HL-60/S4 treated with retinoic acid at 250 ng/mL for 4 days and 3 days (cell line): ENCODE measurements around the gene WASF3.

ENCODE experiments used
- in situ Hi-C: fragments of 300-500 bp; cut with MboI; formaldehyde crosslinking; loops from 2 replicates; pipeline ENCODE4 v1.7.0; 2022; ENCODE audit warnings: low sequenced_read_pairs

The WASF3 gene

DNA sequence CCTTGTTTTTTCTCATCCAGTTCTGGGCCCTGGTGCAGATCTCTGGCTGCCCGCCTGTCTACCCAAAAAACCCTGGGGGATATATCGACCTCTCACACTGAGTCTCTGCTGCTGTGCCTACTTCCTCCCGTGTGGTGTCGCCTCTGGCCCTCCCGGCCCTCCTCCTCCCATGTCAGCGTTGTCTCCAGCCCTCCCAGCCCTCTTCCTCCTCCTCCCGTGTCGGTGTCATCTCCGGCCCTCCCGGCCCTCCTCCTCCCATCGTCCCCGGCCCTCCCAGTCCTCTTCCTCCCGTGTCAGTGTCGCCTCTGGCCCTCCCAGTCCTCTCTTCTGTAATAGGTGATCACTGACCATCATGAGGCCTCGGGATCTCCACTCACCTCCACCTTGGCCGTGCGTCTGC lies 121.3 kb downstream of the WASF3 start:
- in situ Hi-C loops: loop anchor here (25.0 kb wide), 1 partner anchor 491 kb away; no protein-coding TSS in a partner anchor

DNA sequence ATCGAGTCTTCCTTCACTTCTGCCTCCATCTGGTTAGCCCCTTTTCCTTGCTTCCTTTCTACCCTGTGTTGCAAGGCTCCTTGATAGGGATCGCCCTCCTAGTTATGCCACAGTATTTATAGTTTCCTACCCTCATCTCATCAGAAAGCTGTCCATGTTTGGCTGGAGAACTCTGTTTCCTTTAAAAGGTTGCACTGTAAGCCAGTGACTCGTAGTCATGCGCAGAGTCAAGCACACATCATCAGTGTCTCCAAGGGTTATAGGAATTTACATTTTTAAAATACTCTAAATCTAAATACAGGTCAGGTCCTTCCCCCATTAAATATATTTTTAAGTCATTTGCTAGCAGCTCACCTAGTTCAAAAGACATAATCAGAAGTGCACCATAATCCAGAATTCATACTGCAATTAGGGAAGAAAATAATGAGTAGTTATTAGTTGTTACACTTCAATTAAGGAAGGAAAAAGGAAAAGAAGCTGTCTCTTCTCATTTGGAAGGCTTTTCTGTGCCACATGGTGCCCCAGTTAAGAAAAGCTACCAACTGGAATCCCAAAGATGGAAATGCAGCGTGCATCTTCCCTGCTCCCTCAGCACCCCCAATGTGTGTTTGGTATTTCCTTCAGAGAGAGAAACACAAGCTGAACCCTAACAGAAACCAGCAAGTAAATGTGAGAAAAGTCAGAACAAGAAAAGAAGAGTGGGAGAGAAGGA lies 122.1 kb downstream of the WASF3 start:
- in situ Hi-C loops: loop anchor here (25.0 kb wide), 1 partner anchor 492 kb away; no protein-coding TSS in a partner anchor

DNA sequence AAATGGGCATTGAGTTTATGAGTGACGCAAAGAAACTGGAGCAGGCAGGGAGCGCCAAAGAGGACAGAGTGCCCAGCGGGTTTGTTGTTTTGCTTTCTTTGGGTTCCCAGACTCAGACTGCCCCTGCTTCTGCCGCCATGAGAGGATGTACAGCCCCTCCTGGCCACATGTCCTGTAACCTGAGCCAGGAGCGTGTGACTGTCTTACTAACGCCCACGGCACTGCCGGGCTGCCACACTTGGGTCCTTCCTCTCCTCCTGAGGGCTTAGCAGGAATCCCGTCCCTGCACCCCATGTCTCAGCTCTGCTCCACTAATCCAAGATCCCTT lies 122.6 kb downstream of the WASF3 start:
- in situ Hi-C loops: loop anchor here (25.0 kb wide), 1 partner anchor 493 kb away; no protein-coding TSS in a partner anchor

DNA sequence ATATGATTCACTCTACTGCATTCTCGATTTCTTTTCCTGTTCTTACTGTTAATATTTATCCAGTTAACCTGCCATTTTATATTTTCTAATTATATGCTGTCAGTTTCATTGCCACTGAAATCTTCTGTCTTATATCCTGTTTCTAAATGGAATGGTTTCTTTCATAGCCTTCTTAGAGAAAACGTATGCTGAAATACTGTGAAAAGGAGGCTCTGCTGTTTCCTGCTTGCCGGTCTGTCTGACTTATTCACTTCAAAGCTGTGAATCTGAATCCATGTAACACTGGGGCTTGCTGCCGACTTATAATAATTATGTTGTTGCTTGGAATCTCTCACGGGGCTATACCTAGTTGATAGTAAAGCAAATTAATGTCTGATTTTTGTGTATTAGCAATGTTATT lies 123.1 kb downstream of the WASF3 start:
- in situ Hi-C loops: loop anchor here (25.0 kb wide), 1 partner anchor 493 kb away; no protein-coding TSS in a partner anchor

DNA sequence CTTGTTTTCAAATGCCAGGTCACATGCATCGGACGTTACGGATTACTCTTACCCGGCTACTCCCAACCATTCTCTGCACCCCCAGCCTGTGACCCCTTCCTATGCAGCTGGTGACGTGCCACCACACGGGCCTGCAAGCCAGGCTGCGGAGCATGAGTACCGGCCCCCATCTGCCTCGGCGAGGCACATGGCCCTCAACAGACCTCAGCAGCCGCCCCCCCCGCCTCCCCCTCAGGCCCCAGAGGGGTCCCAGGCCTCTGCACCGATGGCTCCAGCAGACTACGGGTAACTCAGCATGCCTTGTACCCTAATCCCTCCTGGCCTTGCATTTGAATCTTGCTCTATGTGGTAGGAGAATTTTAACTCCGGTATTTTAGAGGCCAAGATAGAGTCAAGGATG lies 123.6 kb downstream of the WASF3 start:
- in situ Hi-C loops: loop anchor here (25.0 kb wide), 1 partner anchor 494 kb away; no protein-coding TSS in a partner anchor

DNA sequence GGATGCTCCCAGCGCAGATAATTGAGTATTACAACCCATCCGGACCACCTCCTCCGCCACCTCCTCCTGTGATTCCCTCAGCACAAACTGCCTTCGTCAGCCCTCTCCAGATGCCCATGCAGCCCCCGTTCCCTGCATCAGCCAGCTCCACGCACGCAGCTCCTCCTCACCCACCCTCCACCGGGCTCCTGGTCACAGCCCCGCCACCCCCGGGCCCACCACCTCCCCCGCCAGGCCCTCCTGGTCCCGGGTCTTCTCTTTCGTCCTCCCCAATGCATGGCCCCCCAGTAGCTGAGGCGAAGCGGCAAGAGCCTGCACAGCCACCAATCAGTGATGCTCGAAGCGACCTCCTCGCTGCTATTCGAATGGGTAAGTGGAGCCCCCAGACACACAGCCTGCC lies 125.1 kb downstream of the WASF3 start:
- in situ Hi-C loops: loop anchor here (25.0 kb wide), 1 partner anchor 495 kb away; no protein-coding TSS in a partner anchor

DNA sequence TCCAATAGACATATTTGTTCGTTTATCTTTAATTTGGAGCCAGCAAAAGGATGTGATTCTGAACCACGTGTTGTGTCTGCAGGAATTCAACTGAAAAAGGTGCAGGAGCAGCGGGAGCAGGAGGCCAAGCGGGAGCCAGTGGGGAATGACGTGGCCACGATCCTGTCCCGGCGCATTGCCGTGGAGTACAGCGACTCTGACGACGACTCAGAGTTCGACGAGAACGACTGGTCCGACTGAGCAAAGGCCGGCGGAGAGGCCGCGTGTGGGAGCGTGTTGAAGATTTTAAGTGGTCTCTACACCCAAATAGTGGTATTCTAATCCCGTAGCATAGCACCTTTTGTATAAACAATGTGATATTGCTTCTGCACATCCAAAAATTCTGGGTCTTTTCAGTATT lies 128.1 kb downstream of the WASF3 start:
- in situ Hi-C loops: loop anchor here (25.0 kb wide), 1 partner anchor 498 kb away; no protein-coding TSS in a partner anchor

DNA sequence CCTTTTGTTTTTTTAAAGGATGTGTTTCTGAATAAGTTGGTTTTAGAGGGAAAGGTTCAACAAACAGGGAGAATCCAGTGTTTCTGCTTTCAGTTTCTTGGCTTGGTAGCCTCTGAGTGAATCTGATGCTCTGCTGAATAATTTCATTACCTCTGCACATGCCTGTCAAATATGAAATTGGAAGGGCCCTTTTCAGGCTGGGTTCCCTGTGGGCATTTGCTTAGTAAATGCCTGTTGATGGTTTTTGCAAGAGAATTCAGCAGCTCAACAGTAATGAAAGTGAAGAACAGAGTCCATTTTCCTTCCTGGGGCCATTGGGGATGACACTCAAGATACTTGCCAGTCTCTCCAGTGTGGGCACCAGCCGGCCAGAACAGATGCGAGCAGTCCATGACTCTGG lies 128.8 kb downstream of the WASF3 start:
- in situ Hi-C loops: loop anchor here (25.0 kb wide), 1 partner anchor 499 kb away; no protein-coding TSS in a partner anchor

DNA sequence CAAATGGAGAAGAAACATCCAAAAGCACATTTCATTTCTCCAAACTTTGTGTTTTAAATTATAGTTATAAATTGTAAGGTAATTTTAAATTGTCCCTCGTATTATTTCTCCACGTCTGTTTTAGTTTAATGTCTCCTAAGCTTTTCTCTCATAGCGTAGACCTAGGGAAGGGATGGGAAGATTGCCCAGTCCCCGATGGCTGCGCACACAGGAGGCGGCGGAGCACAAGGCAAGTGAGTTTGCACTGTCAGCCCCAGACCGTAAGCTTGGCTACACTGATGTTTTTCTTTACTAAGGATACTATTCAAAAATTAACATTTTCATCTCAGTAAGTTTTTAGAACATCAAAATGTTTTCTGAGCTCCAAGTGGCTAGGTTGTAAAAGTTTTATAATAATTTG lies 130.8 kb downstream of the WASF3 start:
- in situ Hi-C loops: loop anchor here (25.0 kb wide), 1 partner anchor 501 kb away; no protein-coding TSS in a partner anchor

DNA sequence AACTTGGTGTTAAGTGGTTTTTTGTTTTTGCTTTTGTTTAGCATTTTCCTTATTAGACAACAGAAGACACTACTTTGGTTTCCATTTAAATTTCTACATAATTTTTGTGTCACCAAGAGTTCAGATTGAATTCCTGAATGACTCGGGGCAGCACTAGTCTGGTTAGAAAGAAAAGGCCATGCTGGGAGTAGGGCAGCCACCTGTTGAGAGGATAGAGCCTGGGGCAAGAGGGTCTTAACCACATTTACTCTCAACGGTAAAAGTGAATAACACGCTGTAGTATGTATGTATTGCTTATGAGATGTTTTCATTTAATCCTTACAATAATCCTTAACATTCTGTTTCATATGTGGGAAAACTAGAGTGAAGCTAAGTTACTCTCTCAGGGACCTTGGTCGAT lies 131.5 kb downstream of the WASF3 start:
- in situ Hi-C loops: loop anchor here (25.0 kb wide), 1 partner anchor 502 kb away; no protein-coding TSS in a partner anchor

DNA sequence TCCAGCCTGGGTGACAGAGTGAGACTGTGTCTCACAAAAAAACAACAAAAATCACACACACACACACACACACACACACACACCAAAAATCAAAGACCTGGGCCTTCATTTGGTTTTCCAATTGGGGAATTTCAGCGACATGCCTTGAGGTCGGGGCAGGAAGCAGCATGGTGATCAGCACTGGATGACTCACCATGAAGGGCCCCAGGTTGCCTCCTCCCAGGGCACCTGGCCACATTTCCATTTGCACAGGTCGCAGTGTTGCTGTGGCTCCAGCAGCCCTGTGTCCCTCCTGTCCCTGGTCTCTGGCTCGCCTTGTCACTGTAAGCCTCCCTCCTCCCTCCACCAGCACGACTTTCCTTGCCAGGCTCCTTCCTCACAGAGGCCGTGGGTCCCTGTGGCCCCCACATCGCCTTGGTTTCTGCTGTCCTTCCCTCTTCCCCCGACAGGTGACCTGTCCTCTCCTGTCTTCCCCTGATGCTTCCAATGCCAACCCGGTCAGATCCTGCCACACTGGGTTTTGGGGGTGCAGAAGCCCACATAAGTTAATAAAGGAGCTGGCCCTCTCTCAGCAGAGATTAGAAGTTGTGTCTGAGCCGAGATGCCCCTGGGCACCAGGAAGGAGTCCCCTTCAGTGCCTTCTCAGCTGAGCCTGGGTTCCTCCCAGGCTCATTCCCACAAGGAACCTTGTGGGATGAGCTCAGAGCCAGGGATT lies 136.4 kb downstream of the WASF3 start:
- in situ Hi-C loops: loop anchor here (25.0 kb wide), 1 partner anchor 507 kb away; no protein-coding TSS in a partner anchor

DNA sequence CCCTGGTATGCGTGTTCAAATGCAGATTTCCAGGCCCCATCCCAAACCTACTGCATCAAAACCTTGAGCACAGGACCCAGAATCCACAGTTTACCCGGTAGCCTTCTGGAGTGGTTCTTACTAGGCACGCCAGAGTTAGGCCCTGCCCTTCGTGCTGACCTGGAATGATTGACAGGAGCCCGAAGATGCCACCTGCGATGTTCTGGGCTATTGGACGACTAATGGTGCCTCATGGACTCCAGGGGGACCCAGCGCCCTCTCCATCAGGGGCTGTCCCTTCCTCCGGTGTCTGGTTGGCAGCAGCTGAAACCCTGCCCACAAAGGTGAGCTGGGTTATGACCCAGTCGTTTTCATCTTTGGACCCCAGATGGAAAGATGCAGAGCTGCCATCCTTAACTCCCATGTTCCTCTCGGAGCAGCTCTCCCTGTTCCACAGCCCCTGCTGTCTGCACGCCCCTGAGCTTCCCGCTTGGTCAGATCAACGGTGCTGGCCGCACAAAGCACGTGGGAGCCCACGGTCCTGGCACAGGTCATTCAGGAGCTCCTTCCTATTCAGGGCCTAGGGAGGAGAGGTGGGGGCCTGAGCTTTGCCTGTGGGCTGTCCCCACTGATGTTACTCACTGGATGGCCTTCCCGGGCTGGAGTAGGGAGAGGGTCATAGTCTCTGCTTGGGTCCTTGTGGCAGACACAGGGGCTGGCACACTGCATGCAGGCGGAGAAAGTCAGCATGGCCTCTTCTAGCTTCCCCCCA lies 137.3 kb downstream of the WASF3 start:
- in situ Hi-C loops: loop anchor here (25.0 kb wide), 1 partner anchor 507 kb away; no protein-coding TSS in a partner anchor

DNA sequence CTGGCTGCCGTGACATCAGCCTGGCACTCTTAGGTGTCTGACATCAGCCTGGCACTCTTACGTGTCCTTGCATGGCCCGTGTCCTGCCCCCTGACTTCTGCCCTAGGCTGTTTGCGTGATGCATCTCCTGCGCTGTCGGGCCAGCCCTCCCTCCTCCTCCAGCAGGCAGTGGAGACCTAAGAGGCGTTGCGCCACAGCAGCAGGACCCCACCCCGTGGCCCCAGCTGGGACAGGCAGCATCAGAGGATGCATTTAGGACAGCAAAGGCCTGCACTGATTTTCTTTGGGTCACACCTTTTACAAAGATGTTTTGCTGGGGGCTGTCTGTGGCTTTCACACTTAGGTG lies 137.8 kb downstream of the WASF3 start:
- in situ Hi-C loops: loop anchor here (25.0 kb wide), 1 partner anchor 508 kb away; no protein-coding TSS in a partner anchor

DNA sequence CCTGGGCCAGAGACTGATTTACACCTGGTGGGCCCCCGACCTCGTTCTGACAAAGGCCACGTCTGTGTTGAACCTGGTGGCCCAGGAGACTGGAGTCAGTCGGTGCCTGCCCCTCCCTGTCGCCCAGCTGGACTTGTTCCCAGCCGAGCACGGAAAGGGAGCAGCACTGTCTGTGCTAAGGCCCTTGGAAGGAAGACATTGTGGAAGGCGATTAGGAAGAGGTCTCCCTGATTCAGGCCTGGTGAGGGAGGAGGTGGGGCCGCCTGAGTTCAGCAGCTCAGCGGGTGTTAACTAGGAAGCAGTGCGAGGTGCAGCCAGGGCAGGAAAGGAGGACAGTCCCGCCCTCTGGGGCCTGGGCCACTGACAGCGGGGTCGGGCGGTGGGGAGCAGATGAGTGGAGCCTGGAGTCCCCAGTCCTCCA lies 138.4 kb downstream of the WASF3 start:
- in situ Hi-C loops: loop anchor here (25.0 kb wide), 1 partner anchor 509 kb away; no protein-coding TSS in a partner anchor

DNA sequence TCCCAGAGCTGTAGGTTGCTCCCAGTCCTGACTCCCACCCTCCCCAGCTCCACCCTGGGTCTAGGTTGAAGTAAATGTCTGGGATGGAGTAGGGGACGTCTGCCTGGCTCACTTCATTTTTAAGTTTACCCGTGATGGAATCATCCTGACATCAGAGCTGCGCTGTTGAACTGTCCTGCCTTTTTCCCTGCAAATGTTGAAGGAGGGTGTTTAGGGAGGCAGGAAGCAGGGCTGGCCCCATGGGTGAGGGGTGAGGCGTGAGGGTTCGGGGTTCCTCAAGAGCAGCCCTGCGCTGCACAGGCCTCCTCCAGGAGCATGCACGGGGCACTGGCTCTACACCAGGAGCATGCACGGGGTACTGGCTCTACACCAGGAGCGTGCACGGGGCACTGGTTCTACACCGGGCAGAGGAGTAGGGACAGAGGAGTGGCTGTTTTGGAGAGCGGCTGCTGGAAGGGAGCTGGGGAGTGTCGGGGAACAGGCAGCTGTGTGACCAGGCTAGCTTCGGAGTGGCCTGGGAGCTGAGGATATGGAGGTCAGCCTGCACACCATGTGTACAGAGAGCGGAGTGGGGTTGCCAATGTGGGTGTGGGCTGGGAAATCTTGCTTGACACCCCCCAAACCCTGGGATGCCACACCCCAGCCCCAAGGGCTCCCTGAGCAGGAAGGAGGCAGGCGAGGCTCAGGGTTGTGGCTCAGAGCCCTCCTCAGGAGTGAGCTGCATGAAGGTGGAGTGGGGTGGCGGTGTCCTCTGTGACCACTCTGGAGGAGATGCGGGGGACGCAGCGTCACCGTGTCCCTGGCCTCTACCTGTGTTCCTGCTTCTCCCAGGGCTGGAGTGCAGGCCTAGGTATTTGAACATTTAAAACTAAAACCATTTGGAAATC lies 139.8 kb downstream of the WASF3 start:
- in situ Hi-C loops: loop anchor here (25.0 kb wide), 1 partner anchor 510 kb away; no protein-coding TSS in a partner anchor

DNA sequence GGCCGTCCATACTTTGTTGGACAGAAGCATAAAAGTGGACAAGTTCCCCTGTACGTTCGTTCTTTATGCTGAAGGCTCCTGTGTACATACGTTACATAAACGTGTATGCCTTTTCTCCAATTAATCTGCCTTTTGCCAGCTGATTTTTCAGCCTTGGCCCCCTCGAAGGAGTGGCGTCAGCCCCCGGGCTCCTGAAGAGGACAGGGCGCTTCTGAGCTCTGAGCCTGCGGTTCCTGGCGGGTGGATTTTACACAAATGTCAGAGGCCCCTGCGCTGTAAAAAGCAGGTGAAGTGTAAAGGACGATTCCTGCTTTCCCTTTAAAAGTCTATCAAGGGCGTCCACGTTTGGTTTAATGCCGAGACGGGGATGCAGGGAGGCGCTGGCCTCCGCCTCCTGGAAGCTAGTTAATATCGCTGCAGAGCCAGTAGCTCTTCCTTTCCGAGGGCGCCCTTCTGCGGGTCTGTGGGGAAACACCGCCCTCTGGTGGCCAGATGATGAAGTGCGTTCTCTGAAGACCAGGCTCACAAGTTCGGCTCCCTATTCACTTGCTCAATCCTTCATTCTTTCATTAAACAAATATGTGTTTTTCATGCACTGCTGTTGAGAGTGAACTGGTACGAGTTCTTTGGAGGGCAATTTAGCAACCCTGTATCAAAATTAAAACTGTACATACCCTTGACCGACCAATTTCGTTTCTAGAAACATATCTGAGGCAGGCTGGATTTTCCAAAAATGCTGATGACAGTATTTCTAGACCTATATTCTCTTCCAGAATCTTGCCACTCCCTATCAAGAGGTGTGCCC lies 141.1 kb downstream of the WASF3 start:
- in situ Hi-C loops: loop anchor here (25.0 kb wide), 1 partner anchor 511 kb away; no protein-coding TSS in a partner anchor

DNA sequence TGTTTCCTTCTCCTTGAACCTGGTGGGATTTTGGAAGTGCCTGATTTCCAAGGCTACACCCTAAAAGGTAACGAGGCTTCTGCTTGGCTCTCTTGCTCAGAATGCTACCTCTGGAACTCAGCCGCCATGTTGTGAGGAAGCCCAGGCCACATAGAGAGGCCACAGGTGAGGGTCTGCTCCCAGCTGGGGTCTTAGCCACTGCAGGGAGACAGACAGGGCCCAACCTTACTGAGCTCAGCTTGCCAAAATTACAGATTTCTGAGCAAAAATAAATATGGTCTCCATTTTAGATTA lies 141.7 kb downstream of the WASF3 start:
- in situ Hi-C loops: loop anchor here (25.0 kb wide), 1 partner anchor 512 kb away; no protein-coding TSS in a partner anchor

DNA sequence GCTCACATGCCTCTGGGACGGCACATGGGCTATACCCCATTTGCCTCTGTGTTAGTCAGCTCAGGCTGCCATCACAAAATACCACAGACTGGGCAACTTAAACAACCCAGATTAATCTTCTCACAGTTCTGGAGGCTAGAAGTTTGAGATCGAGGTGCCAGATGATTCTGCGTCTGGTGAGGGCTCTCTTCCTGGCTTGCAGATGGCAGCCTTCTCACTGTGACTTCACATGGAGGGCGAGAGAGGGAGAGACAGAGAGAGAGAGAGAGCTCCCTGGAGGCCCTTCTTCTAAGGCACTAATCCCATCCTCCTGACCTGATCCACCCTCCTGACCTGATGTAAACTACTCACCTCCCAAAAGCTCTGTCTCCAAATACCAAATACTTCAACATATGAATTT lies 148.1 kb downstream of the WASF3 start:
- in situ Hi-C loops: no loop called here

DNA sequence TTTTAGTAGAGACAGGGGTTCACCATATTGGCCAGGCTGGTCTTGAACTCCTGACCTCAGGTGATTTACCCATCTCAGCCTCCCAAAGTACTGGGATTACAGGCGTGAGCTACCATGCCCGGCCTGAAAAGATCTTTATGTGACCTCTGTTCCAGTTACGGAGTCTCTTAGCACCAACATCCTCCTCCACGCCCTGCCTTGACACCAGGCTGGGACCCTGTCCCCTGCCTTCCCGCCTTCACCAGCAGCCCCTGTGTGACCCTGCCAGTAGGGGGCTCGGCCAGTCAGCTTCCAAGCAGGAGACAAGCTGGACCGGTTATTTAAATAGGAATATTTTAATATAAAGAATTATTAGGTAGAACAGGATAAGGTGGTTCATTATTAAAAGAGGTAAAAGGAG lies 148.9 kb downstream of the WASF3 start:
- in situ Hi-C loops: no loop called here
